Activated naive CD4-positive, alpha-beta T cell treated with anti-CD3 and anti-CD28 coated beads, Interleukin-2, amount 50 U/mL, for 24 hours (primary cell): ENCODE data around the gene CTSW.

Experiments
- H3K27ac Mint-ChIP-seq: one replicate; pipeline ENCODE4 v1.8.0; 2021; ENCODE audit warnings: mild to moderate bottlenecking, mixed read lengths
- H3K27me3 Mint-ChIP-seq: one replicate; pipeline ENCODE4 v1.8.0; 2021; ENCODE audit warnings: mixed read lengths
- H3K36me3 Mint-ChIP-seq: one replicate; pipeline ENCODE4 v1.8.0; 2021; ENCODE audit warnings: mixed read lengths
- H3K4me1 Mint-ChIP-seq: one replicate; pipeline ENCODE4 v1.8.0; 2021; ENCODE audit warnings: mixed read lengths
- H3K4me3 Mint-ChIP-seq: one replicate; pipeline ENCODE4 v1.8.0; 2021; ENCODE audit warnings: mild to moderate bottlenecking, mixed read lengths
- H3K9me3 Mint-ChIP-seq: one replicate; pipeline ENCODE4 v1.8.0; 2021; ENCODE audit warnings: mixed read lengths

CTSW gene

DNA sequence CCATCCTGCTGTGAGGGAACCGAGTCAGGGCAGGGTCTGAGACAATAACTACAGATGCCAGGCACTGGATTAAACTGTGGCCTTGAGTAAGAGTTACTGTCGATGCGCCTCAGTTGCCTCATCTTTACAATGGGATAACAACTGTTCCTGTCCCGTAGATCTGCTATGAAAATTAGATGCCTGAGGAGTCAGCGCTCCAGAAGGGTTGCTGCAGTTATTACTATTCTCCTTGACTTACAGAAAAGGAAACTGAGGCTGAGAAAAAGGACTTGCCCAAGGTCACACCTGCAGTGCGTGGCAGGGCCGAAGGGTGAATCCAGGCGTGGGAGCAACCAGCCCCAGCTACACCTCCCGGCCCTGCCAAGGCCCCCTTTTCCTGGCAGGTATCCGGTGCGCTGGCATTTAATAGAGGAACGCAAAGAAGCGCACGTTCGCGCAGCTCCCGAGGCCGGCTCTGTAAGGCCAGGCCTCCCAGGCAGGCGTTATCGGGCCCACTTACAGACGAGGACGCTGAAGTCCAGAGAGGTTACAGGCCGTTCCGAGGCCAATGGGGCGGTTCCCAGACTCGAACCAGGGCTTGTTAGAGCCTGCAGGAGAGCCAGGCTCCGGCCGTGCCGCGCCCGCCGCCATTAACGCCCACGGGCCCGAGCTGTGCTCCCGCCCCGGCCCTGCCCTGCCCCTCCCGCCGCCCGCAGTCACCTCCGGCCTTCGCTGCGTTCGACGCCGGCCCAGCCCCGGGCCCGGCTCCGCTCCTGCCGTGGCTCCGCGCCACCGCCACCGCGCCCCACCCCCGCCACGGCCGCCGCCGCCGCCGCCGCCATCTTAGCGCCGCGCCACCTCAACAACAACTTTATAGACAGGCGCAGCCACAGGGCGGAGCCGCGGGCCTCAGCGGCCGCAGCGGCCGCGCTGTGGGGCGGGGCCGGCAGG is 38.8 kb downstream of the CTSW start, which contains the start of gene C11orf68:
C11orf68 (minus strand) TSS at position 852 of the 930 bp plus-strand sequence; CDS start at position 821, 31 bp downstream.
- H3K9me3 Mint-ChIP-seq: no peaks in the 10 kb centered on the region

DNA sequence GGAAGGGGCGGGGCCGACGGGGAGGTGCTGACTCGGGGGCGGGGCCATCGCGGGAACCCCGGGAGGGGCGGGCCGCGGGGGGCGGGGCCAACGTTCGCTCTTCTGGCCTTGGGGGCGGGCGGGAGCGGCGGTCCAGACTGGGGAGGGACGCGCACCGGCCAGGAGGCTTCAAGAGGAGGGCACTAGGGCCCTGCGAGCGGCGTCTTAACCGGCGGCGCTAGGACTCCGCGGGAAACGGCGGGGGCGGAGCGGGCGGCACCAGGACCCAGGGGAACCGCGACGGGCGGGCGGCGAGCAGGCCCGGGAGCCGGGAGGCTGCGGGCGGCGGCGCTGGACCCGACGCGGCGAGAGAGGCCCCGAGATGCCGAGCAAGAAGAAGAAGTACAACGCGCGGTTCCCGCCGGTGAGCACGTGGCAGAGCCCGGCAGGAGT is 39.5 kb downstream of the CTSW start, which contains the start of gene DRAP1:
DRAP1 (plus strand) TSS at position 286 of the 432 bp plus-strand sequence; CDS start at position 362, 76 bp downstream.
- H3K4me1 Mint-ChIP-seq: peaks cover 57% of the 10 kb centered on the region
- peak within 1 kb of the TSS; percentile 91 for H3K4me3 Mint-ChIP-seq
- H3K9me3 Mint-ChIP-seq: no peaks in the 10 kb centered on the region
- peaks cover 6% of the 10 kb centered on the region for H3K36me3 Mint-ChIP-seq
- H3K27ac Mint-ChIP-seq: peak within 1 kb of the TSS; percentile 90
- H3K27me3 Mint-ChIP-seq: no peaks in the 10 kb centered on the region

More for the DNA sequence above, 38.8 kb downstream of the CTSW start, which contains the start of gene C11orf68:
- Mint-ChIP-seq H3K4me3 (peak within 1 kb of the TSS; percentile 91), H3K27me3 (no peaks in the 10 kb centered on the region), H3K4me1 (peaks cover 55% of the 10 kb centered on the region), H3K27ac (peak within 1 kb of the TSS; percentile 90), H3K36me3 (peaks cover 6% of the 10 kb centered on the region)

DNA sequence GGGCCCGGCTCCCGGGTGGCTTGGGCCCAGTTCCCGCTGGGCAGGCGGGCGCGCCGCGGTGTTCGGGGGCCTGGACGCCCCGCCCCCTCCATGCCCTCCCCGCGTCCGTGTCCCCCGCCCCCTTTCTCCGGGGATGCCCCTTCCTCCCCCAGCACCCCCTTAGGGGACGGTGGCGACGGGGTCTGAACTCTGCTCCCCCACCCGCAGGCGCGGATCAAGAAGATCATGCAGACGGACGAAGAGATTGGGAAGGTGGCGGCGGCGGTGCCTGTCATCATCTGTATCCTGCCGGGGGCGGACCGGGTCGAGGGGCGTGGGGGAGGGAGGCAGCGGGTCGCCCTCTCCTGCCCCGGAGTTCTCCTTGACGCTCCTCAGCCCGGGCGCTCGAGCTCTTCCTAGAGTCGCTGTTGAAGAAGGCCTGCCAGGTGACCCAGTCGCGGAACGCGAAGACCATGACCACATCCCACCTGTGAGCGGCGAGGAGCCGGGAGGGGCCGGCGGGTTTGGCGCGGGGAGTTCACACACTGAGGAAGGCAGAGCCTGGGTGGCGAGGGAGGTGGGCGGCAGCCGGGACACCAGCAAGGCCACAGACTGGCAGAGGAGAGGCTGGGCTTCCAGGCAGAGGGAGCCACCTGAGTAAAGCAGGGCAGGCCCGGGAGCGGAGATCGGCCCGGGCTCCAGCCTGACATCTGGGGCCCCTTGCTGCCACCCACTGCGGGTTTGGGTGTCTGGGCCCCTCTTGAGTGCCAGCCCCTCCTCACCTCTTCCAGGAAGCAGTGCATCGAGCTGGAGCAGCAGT is 40.1 kb downstream of the CTSW start:
- H3K4me3 Mint-ChIP-seq: peak overlapping the region; percentile 91
- peaks cover 6% of the 10 kb centered on the region for H3K36me3 Mint-ChIP-seq
- H3K27ac Mint-ChIP-seq: peak overlapping the region; percentile 90
- H3K27me3 Mint-ChIP-seq: no peaks in the 10 kb centered on the region
- no peaks in the 10 kb centered on the region for H3K9me3 Mint-ChIP-seq
- peaks cover 52% of the 10 kb centered on the region for H3K4me1 Mint-ChIP-seq

DNA sequence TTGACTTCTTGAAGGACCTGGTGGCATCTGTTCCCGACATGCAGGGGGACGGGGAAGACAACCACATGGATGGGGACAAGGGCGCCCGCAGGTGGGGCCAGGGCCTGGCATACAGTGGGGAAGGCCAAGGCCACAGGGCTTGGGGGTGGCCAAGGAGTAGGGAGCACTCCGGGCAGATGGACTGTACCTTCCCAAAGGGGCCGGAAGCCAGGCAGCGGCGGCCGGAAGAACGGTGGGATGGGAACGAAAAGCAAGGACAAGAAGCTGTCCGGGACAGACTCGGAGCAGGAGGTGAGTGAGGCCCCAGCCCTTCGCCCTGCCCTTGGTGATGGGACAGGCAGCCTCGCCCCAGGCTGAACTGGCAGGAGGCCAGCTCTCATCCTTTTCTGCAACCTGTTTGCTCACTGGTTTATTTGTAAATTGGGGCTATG is 40.8 kb downstream of the CTSW start:
- Mint-ChIP-seq H3K27me3 (no peaks in the 10 kb centered on the region), H3K36me3 (peaks cover 6% of the 10 kb centered on the region), H3K4me3 (peak overlapping the region; percentile 91), H3K4me1 (peaks cover 46% of the 10 kb centered on the region), H3K9me3 (no peaks in the 10 kb centered on the region), H3K27ac (peak overlapping the region; percentile 80)

DNA sequence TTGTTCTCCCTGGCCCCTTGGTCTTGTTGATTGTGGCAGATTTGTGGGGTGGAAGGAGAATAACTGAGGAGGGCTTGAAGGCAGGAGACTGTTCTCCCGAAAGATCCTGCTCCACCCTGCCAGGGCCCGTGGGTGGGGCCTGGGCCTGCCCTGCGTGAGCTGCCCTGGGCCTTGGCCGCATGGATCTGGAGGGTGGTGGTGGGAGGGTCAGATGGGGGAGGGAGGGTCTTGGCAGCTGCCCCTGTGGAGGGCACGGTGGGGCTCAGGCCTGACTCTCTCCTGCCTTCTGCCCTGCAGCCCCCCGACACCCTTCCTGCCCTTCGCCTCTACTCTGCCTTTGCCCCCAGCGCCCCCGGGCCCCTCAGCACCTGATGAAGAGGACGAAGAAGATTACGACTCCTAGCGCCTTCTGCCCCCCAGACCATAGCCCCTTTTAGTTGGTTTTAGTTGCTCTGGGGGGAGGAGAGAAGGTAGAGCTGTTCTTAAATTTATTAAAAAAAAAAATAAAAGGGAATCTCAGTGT is 41.5 kb downstream of the CTSW start:
- no peak overlapping the region for H3K27ac Mint-ChIP-seq
- peaks cover 6% of the 10 kb centered on the region for H3K36me3 Mint-ChIP-seq
- H3K27me3 Mint-ChIP-seq: no peaks in the 10 kb centered on the region
- H3K4me1 Mint-ChIP-seq: peaks cover 41% of the 10 kb centered on the region
- H3K9me3 Mint-ChIP-seq: no peaks in the 10 kb centered on the region
- H3K4me3 Mint-ChIP-seq: peak overlapping the region; percentile 91

DNA sequence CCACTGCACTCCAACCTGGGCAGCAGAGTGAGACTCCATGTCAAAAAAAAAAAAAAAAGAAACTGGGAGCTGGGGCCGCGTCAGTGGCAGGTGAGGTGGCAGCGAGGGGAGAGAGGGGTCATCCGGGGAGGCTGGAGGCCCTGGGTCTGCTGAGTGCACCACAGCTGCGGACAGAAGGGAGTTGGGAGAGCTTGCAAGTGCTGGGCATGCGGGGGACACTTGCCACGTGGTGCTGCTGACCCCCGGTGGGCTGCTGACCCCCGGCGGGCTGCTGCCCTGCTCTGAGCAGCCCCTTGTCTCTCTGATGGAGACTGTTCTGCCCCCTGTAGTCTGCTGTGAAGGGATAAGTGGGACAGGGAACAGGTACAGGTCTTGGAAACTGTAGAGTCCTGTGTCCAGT is 42.2 kb downstream of the CTSW start:
- H3K27me3 Mint-ChIP-seq: no peaks in the 10 kb centered on the region

DNA sequence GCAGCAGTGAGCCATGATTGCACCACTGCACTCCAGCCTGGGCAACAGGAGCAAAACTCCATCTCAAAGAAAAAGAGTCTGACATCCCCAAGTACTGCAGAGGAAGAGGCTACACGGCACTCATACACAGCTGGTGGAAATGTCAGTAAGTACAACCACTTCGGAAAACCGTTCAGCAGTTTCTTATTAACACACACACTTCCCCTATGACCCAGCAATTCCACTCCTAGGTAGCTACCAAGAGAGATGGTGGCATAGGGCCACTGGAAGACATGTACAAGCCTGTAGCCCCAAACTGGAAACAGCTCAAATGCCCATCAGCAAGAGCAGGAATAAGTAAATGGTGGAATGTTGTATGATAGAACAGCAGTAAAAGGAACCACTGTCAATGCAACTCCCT is 42.9 kb downstream of the CTSW start:
- Mint-ChIP-seq H3K4me1 (peaks cover 36% of the 10 kb centered on the region), H3K36me3 (peaks cover 6% of the 10 kb centered on the region), H3K27ac (peak overlapping the region; percentile 63), H3K4me3 (peak overlapping the region; percentile 15), H3K9me3 (no peaks in the 10 kb centered on the region), H3K27me3 (no peaks in the 10 kb centered on the region)

More for the DNA sequence above, 42.2 kb downstream of the CTSW start:
- H3K9me3 Mint-ChIP-seq: no peaks in the 10 kb centered on the region
- no peak overlapping the region for H3K27ac Mint-ChIP-seq
- H3K4me3 Mint-ChIP-seq: no peak overlapping the region
- peaks cover 6% of the 10 kb centered on the region for H3K36me3 Mint-ChIP-seq
- H3K4me1 Mint-ChIP-seq: peaks cover 34% of the 10 kb centered on the region

DNA sequence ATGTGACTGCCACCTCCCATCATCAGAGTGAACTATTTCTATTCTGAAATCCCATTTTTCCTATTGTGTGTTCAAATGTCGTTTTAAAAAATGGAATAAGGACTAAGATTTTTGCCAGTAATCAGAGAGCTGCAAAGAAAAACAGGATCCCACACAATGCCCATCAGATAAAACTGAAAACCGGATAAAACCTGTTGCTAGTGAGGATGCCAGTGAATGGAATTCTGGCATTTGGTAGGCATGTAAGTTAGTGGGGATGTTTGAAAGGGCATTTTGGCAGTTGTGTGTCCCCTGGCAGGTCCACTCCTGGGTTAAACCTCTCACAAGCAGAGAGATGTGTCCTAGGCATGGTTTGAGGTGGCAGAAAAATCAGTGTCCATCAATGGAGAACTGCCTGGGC is 45.8 kb downstream of the CTSW start:
- Mint-ChIP-seq H3K27me3 (no peaks in the 10 kb centered on the region), H3K4me1 (peaks cover 45% of the 10 kb centered on the region), H3K9me3 (no peaks in the 10 kb centered on the region), H3K4me3 (no peak overlapping the region), H3K27ac (no peak overlapping the region), H3K36me3 (peaks cover 6% of the 10 kb centered on the region)

DNA sequence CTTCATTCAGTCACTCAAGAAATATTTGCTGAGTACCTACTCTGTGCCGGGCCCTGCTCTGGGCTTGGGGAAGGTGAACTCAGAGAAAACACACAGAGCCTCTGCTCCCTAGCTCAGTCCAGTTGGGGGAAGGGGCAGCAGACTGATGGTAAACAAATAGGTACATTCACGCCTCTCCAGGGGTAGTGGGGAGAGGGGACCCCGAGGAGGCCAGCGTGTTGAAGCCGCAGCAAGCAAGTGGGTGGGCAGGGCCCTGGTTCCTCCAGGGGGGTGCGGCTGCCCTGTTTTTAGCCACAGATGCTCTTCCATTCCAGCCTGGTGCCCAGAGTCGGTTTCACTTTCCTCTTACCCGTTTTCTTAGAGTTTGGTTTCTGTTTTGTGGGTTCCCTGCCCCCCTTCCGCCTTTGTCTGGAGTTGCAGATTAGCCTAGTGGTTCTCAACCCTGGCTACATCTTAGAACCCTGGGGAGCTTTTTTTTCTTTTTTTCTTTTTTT is 48.3 kb downstream of the CTSW start:
- Mint-ChIP-seq H3K27ac (peak overlapping the region; percentile 93), H3K27me3 (no peaks in the 10 kb centered on the region), H3K36me3 (peaks cover 2% of the 10 kb centered on the region), H3K4me1 (peaks cover 40% of the 10 kb centered on the region), H3K4me3 (peak overlapping the region; percentile 76), H3K9me3 (no peaks in the 10 kb centered on the region)

DNA sequence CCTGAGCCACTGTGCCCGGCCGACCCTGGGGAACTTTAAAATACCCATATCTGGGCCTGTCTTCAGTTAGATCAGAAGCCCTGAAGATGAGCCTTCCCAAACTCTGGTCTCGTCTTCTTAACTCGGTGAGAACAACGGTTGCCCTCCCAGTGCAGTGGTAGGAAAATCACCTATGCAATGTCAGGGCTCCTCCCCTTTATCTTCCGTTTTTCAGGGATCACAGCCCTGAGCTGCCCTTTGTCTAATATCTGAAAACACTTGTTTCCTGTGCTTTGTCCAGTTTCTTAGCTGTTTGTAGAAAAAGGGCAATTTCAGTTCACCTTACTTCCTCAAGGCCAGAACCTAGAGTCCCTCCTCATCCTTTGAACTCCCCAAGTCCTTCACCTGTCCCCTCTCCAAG is 49.0 kb downstream of the CTSW start:
- no peaks in the 10 kb centered on the region for H3K9me3 Mint-ChIP-seq
- H3K27ac Mint-ChIP-seq: peak overlapping the region; percentile 93
- H3K4me1 Mint-ChIP-seq: peaks cover 36% of the 10 kb centered on the region
- H3K4me3 Mint-ChIP-seq: peak overlapping the region; percentile 76
- no peaks in the 10 kb centered on the region for H3K36me3 Mint-ChIP-seq
- H3K27me3 Mint-ChIP-seq: no peaks in the 10 kb centered on the region

DNA sequence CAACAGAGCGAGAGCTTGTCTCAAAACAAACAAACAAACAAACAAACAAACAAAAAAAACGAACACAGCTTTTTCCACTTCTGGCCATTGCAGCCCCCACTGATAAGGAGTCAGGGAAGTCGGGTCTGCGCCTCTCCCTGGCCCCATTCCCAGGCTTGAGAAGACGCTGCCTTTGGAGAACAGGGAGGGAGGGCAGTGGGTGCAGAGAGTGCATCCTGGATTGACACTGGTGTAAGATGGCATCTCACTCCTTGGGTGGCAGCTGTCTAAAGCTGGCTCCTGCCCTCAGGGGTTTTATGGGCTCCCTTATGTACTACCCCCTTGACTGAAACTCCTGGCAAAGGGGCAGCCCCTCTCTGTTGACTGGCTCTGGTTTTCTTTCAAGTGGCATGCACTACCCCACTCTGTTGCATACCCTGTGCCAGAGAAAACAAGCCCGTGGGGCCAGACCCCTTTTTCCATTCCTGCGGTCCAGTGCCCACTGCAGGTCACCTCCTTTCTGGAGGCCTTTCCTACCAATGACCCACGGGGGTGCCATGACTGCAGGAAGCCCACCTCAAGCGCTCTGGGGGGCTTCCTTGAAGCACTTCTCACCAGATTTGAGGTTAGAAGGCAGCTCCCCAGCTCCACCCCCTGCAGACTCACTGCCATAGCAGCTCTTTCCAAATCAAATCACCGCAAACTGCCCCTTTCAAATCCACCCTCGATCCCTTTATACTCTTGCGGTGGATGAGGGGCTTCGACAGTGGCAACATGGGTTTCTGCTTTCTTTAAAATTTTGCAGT is 52.3 kb downstream of the CTSW start:
- no peaks in the 10 kb centered on the region for H3K9me3 Mint-ChIP-seq
- H3K27ac Mint-ChIP-seq: no peak overlapping the region
- no peak overlapping the region for H3K4me3 Mint-ChIP-seq
- H3K4me1 Mint-ChIP-seq: peaks cover 34% of the 10 kb centered on the region
- H3K36me3 Mint-ChIP-seq: no peaks in the 10 kb centered on the region
- H3K27me3 Mint-ChIP-seq: no peaks in the 10 kb centered on the region

DNA sequence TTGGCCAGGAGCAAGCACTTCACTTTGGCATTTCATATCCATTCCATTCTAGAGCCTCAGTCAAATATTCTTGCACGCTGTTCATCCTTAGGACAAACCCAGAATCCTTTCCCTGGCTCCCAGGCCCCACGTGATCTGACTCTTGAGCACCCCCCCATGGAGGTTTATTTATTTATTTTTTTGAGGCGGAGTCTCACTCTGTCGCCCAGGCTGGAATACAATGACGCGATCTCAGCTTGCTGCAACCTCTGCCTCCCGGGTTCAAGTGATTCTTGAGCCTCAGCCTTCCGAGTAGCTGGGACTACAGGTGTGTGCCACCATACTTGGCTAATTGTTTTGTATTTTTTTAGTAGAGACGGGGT is 52.9 kb downstream of the CTSW start:
- H3K4me1 Mint-ChIP-seq: peaks cover 28% of the 10 kb centered on the region
- no peaks in the 10 kb centered on the region for H3K36me3 Mint-ChIP-seq
- no peaks in the 10 kb centered on the region for H3K9me3 Mint-ChIP-seq
- no peaks in the 10 kb centered on the region for H3K27me3 Mint-ChIP-seq
- H3K27ac Mint-ChIP-seq: no peak overlapping the region
- no peak overlapping the region for H3K4me3 Mint-ChIP-seq
